GM12878 (cell line): ENCODE data around the gene CETP. TPM values are rescaled to one million over a fixed set of nuclear protein-coding genes. Genes with fewer than 3 reads are reported as not detected.

Experiments
- ATAC-seq: fragments of 200-7000 bp; cut with Tn5 transposase; 3 replicates; pipeline ENCODE4 v1.9.1; 2020; ENCODE audit warnings: mild to moderate bottlenecking, moderate library complexity
- BruUV-seq: library from RNA; stranded (reverse); fragments of 400-500 nt; replicated peaks from 2 replicates; lab custom pipeline; 2021; lab: Mats Ljungman, UMichigan
- CTCF ChIA-PET: fragments of 300-600 bp; sonication (Branson Sonifier 250); formaldehyde crosslinking; extraction: SDS; loops from one replicate; lab custom pipeline; 2021; ENCODE audit warnings: inconsistent platforms; lab: Yijun Ruan, JAX
- POLR2A ChIA-PET: fragments of 350-600 bp; formaldehyde crosslinking; extraction: SDS; loops from one replicate; lab custom pipeline; 2021; ENCODE audit warnings: inconsistent platforms; lab: Charles Lee
- RAD21 ChIA-PET: fragments of 300-600 bp; sonication (Branson Sonifier 250); formaldehyde crosslinking; loops from one replicate; lab custom pipeline; 2023; ENCODE audit warnings: antibody characterized with exemption; ENCODE audit not compliant: unreplicated experiment; lab: Charles Lee
- SMC1A ChIA-PET: fragments of 300-600 bp; sonication (Branson Sonifier 250); formaldehyde crosslinking; loops from one replicate; lab custom pipeline; 2023; ENCODE audit not compliant: unreplicated experiment, uncharacterized antibody; lab: Charles Lee
- DNase-seq: peaks from one replicate; pipeline ENCODE4 v3.0.0-alpha.2; 2011; ENCODE audit warnings: low read depth, low spot score
- FAIRE-seq: peaks from 3 replicates; lab custom pipeline; 2011; peaks lifted over from hg19 to GRCh38; lab: Jason Lieb, UNC
- H2AFZ ChIP-seq: 2 replicates; pipeline ENCODE4 v1.6.0; 2011; ENCODE audit warnings: low read depth, low read length, control low read depth; ENCODE audit not compliant: control insufficient read depth
- H3K27ac ChIP-seq: 2 replicates; pipeline ENCODE4 v1.5.1; 2011; ENCODE audit warnings: control low read depth; ENCODE audit not compliant: control insufficient read depth, insufficient read depth
- H3K27me3 ChIP-seq, 2 experiments: replicated peaks in 1 of 2; 2 replicates each; pipeline versions ENCODE4 v1.6.0 to v1.6.1; 2011; ENCODE audit warnings: low read length in 1 of 2; ENCODE audit not compliant: control insufficient read depth in 2 of 2, insufficient read depth in 2 of 2
- H3K36me3 ChIP-seq, 2 experiments: 2 replicates each; pipeline ENCODE4 v1.5.1; 2011; ENCODE audit warnings: low read length in 1 of 2; ENCODE audit not compliant: control insufficient read depth in 2 of 2, insufficient read depth in 2 of 2
- H3K4me1 ChIP-seq: 2 replicates; pipeline ENCODE4 v1.6.1; 2011; ENCODE audit warnings: mild to moderate bottlenecking, low read length, moderate library complexity, mixed read lengths; ENCODE audit not compliant: control insufficient read depth, insufficient read depth
- H3K4me2 ChIP-seq: 2 replicates; pipeline ENCODE4 v1.6.0; 2011; ENCODE audit warnings: control low read depth; ENCODE audit not compliant: control insufficient read depth, insufficient read depth
- H3K4me3 ChIP-seq: fragments of 200-600 bp; sonication (generic); 2 replicates; pipeline ENCODE4 v1.5.1; 2016
- H3K79me2 ChIP-seq: 2 replicates; pipeline ENCODE4 v1.6.0; 2011; ENCODE audit warnings: low read length; ENCODE audit not compliant: control insufficient read depth, insufficient read depth
- H3K9ac ChIP-seq: 2 replicates; pipeline ENCODE4 v1.8.0; 2011; ENCODE audit warnings: low read length, control low read depth, mixed read lengths; ENCODE audit not compliant: control insufficient read depth, insufficient read depth
- H3K9me3 ChIP-seq: replicated peaks from 3 replicates; pipeline ENCODE4 v1.5.1; 2011; ENCODE audit warnings: mild to moderate bottlenecking, low read length; ENCODE audit not compliant: control insufficient read depth, insufficient read depth
- H4K20me1 ChIP-seq: 2 replicates; pipeline ENCODE4 v1.6.0; 2011; ENCODE audit not compliant: control insufficient read depth, insufficient read depth
- CBX3 ChIP-seq: fragments of 200-600 bp; sonication (generic); IDR thresholded peaks from 2 replicates; pipeline ENCODE4 v1.6.1; 2016; ENCODE audit warnings: low read depth, borderline replicate concordance
- CHD4 ChIP-seq: fragments of 200-600 bp; sonication (generic); IDR thresholded peaks from 2 replicates; pipeline ENCODE4 v1.6.1; 2016; ENCODE audit warnings: mild to moderate bottlenecking
- IKZF1 ChIP-seq: fragments of 450-650 bp; conservative IDR thresholded peaks from 2 replicates; pipeline ENCODE4 v1.6.1; 2017; ENCODE audit warnings: antibody characterized with exemption, mild to moderate bottlenecking
- JUNB ChIP-seq: IDR thresholded peaks from 2 replicates; pipeline ENCODE4 v1.6.1; 2016; ENCODE audit warnings: antibody characterized with exemption, mild to moderate bottlenecking
- NBN ChIP-seq: fragments of 450-650 bp; IDR thresholded peaks from 2 replicates; pipeline ENCODE4 v1.6.1; 2016
- NR2F1 ChIP-seq: fragments of 450-650 bp; conservative IDR thresholded peaks from 2 replicates; pipeline ENCODE4 v1.6.1; 2017; ENCODE audit warnings: mild to moderate bottlenecking
- TCF7 ChIP-seq: IDR thresholded peaks from 2 replicates; pipeline ENCODE4 v1.6.1; 2014; ENCODE audit warnings: antibody characterized with exemption, borderline replicate concordance
- ZNF274 ChIP-seq: IDR thresholded peaks from one replicate; pipeline ENCODE4 v1.8.0; 2011; ENCODE audit not compliant: insufficient read length, insufficient read depth
- WGBS: methylation state at CpG from one replicate; pipeline ENCODE4 v1.1.6; 2016; ENCODE audit warnings: low lambda C conversion rate; ENCODE audit not compliant: insufficient replicate concordance, insufficient coverage; ENCODE audit errors: missing lambda C conversion rate; 5-methylcytosine and 5-hydroxymethylcytosine counted together
- in situ Hi-C: fragments of 300-500 bp; cut with MboI; formaldehyde crosslinking; loops from 9 replicates; pipeline ENCODE4 v1.14.3; 2018; ENCODE audit warnings: mixed read lengths
- intact Hi-C: fragments of 100-400 bp; cut with micrococcal nuclease; formaldehyde crosslinking; loops from one replicate; pipeline ENCODE4 v1.14.2; 2022; ENCODE audit not compliant: unreplicated experiment
- polyA plus RNA-seq, 11 experiments: library from polyadenylated mRNA; depleted of rRNA in 4 of 11; unstranded in 6 of 11; stranded (reverse) in 5 of 11; fragments of >200 nt; fragmentation: Nextera tagmentation in 4 of 11; fragmentation: Illumina TruSeq in 1 of 11; extraction: Ambion mirVana in 4 of 11; extraction: Trizol in 1 of 11; gene quantifications; 1 replicate in 1 of 11; 2 replicates in 10 of 11; pipeline versions ENCODE4 v1.2.1 to v1.2.3, GENCODE V29; 2011 to 2016; ENCODE audit warnings: inconsistent platforms in 2 of 11, missing spikeins in 2 of 11, low read depth in 1 of 11
- total RNA-seq, 4 experiments: library from RNA; depleted of rRNA in 3 of 4; stranded (reverse); fragments of >200 nt in 3 of 4; fragmentation: Illumina TruSeq in 1 of 4; extraction: Trizol in 1 of 4; gene quantifications; 2 replicates each; pipeline versions ENCODE4 v1.2.1 to v1.2.3, GENCODE V29; 2013 to 2021
- TF ChIP-seq, protein P1 (sequence below): fragments of 150-350 bp; IDR thresholded peaks from 2 replicates; pipeline ENCODE4 v1.6.1; 2014; ENCODE audit warnings: mild to moderate bottlenecking, low read depth, low read length
- TF ChIP-seq, protein P2 (sequence below): fragments of 450-650 bp; IDR thresholded peaks from 2 replicates; pipeline ENCODE4 v1.6.1; 2018; ENCODE audit warnings: borderline replicate concordance, mild to moderate bottlenecking; ENCODE audit not compliant: partially characterized antibody

Gene CETP
- total and polyA plus RNA-seq, 10 of the 15 experiments (the other 5 are each of a cell fraction or from before 2014, with no cell fraction given) = 1.2 to 6.4 (median 2.1) TPM

DNA sequence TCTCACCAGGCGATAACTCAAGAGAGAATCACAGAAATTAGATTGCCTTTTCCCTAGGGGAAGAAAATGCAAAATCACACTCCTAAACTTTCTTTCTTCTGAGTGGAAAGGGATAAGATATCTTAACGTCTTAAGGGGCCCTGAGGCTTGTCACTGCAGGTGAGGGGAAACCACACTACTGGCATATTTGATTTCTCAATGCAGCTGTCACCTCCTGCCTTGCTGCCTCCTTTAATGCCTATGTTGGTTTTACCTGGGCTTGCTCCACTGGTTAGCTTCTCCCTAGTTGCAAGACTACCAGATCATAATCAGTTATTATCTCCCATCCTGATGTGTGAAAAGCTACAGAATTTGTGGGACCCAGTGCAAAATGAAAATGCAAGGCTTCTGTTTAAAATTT, 34.3 kb upstream of the CETP start:
- peaks cover 13% of the 10 kb centered on the region for H3K4me1 ChIP-seq
- no peaks in the 10 kb centered on the region for H4K20me1 ChIP-seq
- ATAC-seq = no peak
- no peak overlapping the region for H2AFZ ChIP-seq
- H3K27ac ChIP-seq = no peak overlapping the region
- in situ Hi-C loops = no loop called here
- H3K27me3 ChIP-seq = no peaks in the 10 kb centered on the region
- 46% methylated on average over 2 of the region's 2 CpGs for WGBS
- no peak overlapping the region for H3K4me2 ChIP-seq
- SMC1A ChIA-PET = interaction anchor here (0.7 to 4.2 kb wide), 7 partner anchors 10 to 119 kb away, joined by 3 to 17 read pairs (median 4); no protein-coding TSS in a partner anchor
- peaks cover 5% of the 10 kb centered on the region for H3K79me2 ChIP-seq
- POLR2A ChIA-PET = interaction anchor here (0.7 to 21.1 kb wide), 5 partner anchors 9 to 41 kb away, joined by 3 to 306 read pairs (median 3); no protein-coding TSS in a partner anchor
- H3K9ac ChIP-seq = no peak overlapping the region
- RAD21 ChIA-PET = interaction anchor here (1.8 to 2.9 kb wide), 2 partner anchors 16 to 53 kb away, joined by 3 to 9 read pairs; no protein-coding TSS in a partner anchor
- intact Hi-C loops = no loop called here
- no TSS peak for BruUV-seq
- no peak for FAIRE-seq
- H3K36me3 ChIP-seq = no peaks in the 10 kb centered on the region
- no peak overlapping the region for H3K4me3 ChIP-seq
- no peak for TF ChIP-seq TCF7
- no peaks in the 10 kb centered on the region for H3K9me3 ChIP-seq
- DNase-seq = no peak
- CTCF ChIA-PET = interaction anchor here (1.2 to 1.8 kb wide), 6 partner anchors 8 to 61 kb away, joined by 3 to 4 read pairs (median 4); no protein-coding TSS in a partner anchor

DNA sequence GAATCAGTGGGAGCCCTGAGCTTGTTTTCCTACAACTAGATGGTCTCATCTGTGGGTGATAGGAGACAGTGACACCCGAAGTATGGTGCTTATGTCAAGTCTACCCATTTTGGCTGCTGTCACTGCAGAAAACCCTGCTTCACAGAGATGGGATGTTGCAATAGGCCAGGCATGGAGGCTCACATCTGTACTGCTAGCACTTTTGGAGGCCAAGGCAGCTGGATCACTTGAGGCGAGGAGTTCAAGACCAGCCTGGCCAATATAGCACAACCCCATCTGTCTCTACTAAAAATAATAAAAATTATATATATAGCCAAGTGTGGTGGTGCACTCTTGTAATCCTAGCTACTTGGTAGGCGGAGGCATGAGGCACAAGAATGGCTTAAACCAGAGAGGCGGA, 32.1 kb upstream of the CETP start:
- H3K36me3 ChIP-seq = no peaks in the 10 kb centered on the region; a peak in 1 of 4 replicates
- no peak overlapping the region for H3K9ac ChIP-seq
- ATAC-seq (no peak), FAIRE-seq (no peak), DNase-seq (no peak)
- in situ Hi-C loops (no loop called here), intact Hi-C loops (loop anchor here (2.0 kb wide), 1 partner anchor 41 kb away; no protein-coding TSS in a partner anchor)
- ChIA-PET SMC1A (interaction anchor here (1.2 to 3.7 kb wide), 4 partner anchors 12 to 40 kb away, joined by 3 to 52 read pairs (median 12); no protein-coding TSS in a partner anchor), POLR2A (interaction anchor here (1.1 to 21.1 kb wide), 4 partner anchors 9 to 33 kb away, joined by 3 to 306 read pairs (median 9); no protein-coding TSS in a partner anchor), RAD21 (interaction anchor here (1.7 to 2.9 kb wide), 6 partner anchors 12 to 60 kb away, joined by 4 to 34 read pairs (median 10); no protein-coding TSS in a partner anchor), CTCF (interaction anchor here (1.8 to 2.7 kb wide), 4 partner anchors 10 to 61 kb away, joined by 6 to 14 read pairs (median 12); no protein-coding TSS in a partner anchor)
- H4K20me1 ChIP-seq = no peaks in the 10 kb centered on the region
- no peak overlapping the region for H2AFZ ChIP-seq
- peaks cover 13% of the 10 kb centered on the region for H3K4me1 ChIP-seq
- no peak overlapping the region for H3K4me2 ChIP-seq
- peaks cover 25% of the 10 kb centered on the region for H3K79me2 ChIP-seq
- BruUV-seq = no TSS peak
- no peaks in the 10 kb centered on the region for H3K9me3 ChIP-seq
- 98% methylated on average over 4 of the region's 4 CpGs for WGBS
- TF ChIP-seq CBX3 (no peak), IKZF1 (no peak), JUNB (no peak), CHD4 (no peak), NBN (no peak), ZNF274 (no peak), NR2F1 (no peak)
- TF ChIP-seq, protein P1, sequence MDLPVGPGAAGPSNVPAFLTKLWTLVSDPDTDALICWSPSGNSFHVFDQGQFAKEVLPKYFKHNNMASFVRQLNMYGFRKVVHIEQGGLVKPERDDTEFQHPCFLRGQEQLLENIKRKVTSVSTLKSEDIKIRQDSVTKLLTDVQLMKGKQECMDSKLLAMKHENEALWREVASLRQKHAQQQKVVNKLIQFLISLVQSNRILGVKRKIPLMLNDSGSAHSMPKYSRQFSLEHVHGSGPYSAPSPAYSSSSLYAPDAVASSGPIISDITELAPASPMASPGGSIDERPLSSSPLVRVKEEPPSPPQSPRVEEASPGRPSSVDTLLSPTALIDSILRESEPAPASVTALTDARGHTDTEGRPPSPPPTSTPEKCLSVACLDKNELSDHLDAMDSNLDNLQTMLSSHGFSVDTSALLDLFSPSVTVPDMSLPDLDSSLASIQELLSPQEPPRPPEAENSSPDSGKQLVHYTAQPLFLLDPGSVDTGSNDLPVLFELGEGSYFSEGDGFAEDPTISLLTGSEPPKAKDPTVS = no peak
- TF ChIP-seq, protein P2, sequence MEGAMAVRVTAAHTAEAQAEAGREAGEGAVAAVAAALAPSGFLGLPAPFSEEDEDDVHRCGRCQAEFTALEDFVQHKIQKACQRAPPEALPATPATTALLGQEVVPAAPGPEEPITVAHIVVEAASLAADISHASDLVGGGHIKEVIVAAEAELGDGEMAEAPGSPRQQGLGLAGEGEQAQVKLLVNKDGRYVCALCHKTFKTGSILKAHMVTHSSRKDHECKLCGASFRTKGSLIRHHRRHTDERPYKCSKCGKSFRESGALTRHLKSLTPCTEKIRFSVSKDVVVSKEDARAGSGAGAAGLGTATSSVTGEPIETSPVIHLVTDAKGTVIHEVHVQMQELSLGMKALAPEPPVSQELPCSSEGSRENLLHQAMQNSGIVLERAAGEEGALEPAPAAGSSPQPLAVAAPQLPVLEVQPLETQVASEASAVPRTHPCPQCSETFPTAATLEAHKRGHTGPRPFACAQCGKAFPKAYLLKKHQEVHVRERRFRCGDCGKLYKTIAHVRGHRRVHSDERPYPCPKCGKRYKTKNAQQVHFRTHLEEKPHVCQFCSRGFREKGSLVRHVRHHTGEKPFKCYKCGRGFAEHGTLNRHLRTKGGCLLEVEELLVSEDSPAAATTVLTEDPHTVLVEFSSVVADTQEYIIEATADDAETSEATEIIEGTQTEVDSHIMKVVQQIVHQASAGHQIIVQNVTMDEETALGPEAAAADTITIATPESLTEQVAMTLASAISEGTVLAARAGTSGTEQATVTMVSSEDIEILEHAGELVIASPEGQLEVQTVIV = no peak
- no peaks in the 10 kb centered on the region for H3K27me3 ChIP-seq
- no peak overlapping the region for H3K4me3 ChIP-seq
- no peak overlapping the region for H3K27ac ChIP-seq
